GM06990 (cell line): ENCODE measurements around the gene PTPRC.
A peak's percentile ranks its signal among the peaks of the same experiment; 100 is the strongest.

Source experiments
- DNase-seq: peaks from one replicate; pipeline ENCODE4 v3.0.0-alpha.2; 2011; ENCODE audit not compliant: insufficient read length; ENCODE audit errors: extremely low read depth
- H3K27me3 ChIP-seq: replicated peaks from 2 replicates; pipeline ENCODE4 v1.6.0; 2011; ENCODE audit warnings: low read length; ENCODE audit not compliant: control insufficient read depth, insufficient read depth
- H3K36me3 ChIP-seq: 2 replicates; pipeline ENCODE4 v1.5.1; 2011; ENCODE audit warnings: low read length; ENCODE audit not compliant: control insufficient read depth, insufficient read depth
- H3K4me3 ChIP-seq: replicated peaks from 2 replicates; pipeline ENCODE4 v1.5.1; 2011; ENCODE audit warnings: low read depth, mild to moderate bottlenecking, control low read depth, low read length
- CTCF ChIP-seq: IDR thresholded peaks from 2 replicates; pipeline ENCODE4 v1.5.1; 2011; ENCODE audit warnings: low read length, control low read depth, mild to moderate bottlenecking, inconsistent platforms; ENCODE audit not compliant: insufficient read depth, poor library complexity, severe bottlenecking

Gene PTPRC

DNA sequence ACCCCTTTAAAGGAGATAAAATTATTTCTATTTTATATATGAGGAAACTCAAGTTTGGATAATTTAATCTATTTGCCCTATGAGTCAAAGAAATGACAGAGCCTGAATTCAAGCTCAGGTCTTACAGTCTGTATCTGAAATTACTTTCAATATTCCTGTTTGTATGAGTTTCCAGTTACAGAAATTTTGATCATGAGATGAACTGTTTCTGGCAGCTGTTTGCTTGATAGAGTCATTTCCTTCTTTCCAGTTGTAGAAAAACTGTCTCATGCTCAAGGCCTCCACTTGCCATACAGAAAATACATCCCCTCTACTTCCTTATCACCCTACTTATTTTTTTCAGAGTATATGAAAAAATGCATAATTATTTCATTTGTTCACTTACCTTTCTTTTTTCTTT is 87.6 kb downstream of the PTPRC start:
- no peak for TF ChIP-seq CTCF
- Histone ChIP-seq H3K36me3 (peaks cover 4% of the 10 kb centered on the region; the same call in 1 of the 2 replicates), H3K27me3 (no peaks in the 10 kb centered on the region), H3K4me3 (no peak overlapping the region)
- no peak for DNase-seq

DNA sequence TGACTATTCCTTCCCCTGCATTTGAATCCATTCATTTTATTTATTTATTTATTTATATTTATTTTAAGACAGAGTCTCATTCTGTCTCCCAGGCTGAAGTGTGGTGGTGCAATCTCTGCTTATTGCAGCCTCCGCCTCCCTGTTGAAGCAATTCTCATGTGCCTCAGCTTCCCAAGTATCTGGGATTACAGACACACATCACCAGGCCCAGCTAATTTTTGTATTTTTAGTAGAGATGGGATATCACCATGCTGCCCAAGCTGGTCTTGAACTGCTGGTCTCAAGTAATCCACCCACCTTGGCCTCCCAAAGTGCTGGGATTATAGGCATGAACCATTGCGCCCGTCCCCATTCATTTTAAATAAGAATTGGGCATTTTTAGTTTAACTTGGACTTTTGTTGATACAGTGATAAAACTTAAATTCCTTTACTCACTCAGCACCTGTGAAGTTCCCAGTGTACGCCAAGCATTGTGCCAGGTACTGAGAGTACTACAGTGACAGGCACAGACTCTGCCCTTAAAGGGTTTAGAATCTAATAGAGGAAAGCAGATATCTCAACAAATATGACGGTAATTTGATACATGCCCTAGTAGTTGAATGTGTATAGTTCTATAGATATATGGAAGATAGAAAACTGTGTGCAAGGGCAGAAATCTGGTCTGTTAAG is 90.5 kb downstream of the PTPRC start:
- TF ChIP-seq CTCF = no peak
- no peak for DNase-seq
- H3K27me3 ChIP-seq = no peaks in the 10 kb centered on the region
- H3K4me3 ChIP-seq = no peak overlapping the region
- H3K36me3 ChIP-seq = peaks cover 1% of the 10 kb centered on the region; the same call in 1 of the 2 replicates

GRCh38 chr1:198730952-198731351 is 92.1 kb downstream of the PTPRC start:
- Histone ChIP-seq H3K27me3 (no peaks in the 10 kb centered on the region), H3K4me3 (no peak overlapping the region), H3K36me3 (peaks cover 1% of the 10 kb centered on the region; the same call in 1 of the 2 replicates)
- no peak for DNase-seq
- no peak for TF ChIP-seq CTCF

DNA sequence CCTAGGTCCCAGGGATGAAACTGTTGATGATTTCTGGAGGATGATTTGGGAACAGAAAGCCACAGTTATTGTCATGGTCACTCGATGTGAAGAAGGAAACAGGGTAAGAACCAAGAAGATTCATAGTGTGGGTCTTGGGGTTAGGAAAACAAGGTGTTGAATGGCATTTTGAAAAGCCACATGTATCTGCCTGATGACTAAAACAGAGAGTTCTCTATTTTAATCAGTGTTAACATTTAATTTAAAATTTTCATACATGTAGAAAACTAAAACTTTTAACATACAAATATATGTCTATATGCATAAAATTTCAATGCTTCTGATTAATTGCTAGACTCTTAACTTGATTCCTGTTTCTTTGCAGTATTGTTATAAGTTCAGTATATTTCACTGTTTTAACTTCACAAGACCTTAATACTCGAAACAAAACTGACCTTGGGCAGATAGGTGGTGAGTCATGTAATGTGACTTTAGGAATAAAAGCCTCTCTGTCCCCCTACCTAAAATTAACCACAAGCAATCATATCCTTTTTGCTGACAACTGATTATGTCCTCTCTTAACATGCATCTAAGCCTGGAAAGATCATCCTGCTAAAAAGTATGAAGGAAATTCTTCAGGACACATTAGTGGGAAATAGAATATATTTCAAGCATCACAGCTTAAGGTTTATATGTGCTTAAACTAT is 95.6 kb downstream of the PTPRC start:
- H3K4me3 ChIP-seq = no peak overlapping the region
- peak; percentile 65 for DNase-seq
- no peak for TF ChIP-seq CTCF
- no peaks in the 10 kb centered on the region for H3K27me3 ChIP-seq
- H3K36me3 ChIP-seq = no peaks in the 10 kb centered on the region; the same call in none of the 2 replicates

GRCh38 chr1:198741744-198742143 is 102.9 kb downstream of the PTPRC start:
- DNase-seq = no peak
- no peak for TF ChIP-seq CTCF
- Histone ChIP-seq H3K4me3 (no peak overlapping the region), H3K36me3 (peaks cover 5% of the 10 kb centered on the region), H3K27me3 (no peaks in the 10 kb centered on the region)

DNA sequence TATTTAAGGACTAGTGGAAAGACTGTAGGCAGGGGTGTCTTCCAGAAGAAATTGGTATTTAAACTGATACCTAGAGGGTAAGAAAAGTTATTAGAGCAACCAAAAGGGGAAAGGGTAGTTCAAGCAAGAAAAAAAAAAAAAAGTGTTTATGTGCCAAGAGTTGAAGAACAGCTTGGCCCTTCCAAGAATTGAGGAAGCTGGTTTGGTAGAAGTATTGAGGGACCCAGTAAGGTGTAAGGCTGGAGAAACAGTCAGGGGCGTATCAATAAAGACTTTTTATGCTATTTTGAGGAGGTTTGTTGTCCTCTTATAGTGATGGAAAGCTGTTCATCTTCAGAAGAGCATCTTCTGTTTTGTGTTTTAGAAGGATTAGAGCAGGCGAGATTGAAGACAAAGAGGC is 108.3 kb downstream of the PTPRC start:
- DNase-seq = no peak
- TF ChIP-seq CTCF = no peak
- peaks cover 9% of the 10 kb centered on the region for H3K36me3 ChIP-seq

More for the DNA sequence above, 108.3 kb downstream of the PTPRC start:
- Histone ChIP-seq H3K27me3 (no peaks in the 10 kb centered on the region), H3K4me3 (no peak overlapping the region)
